A549 (cell line): ENCODE measurements around the gene KCNH6.

Experiments
- BHLHE40 ChIP-seq: IDR thresholded peaks from 2 replicates; pipeline ENCODE4 v1.6.1; 2012; ENCODE audit warnings: low read depth, low read length, inconsistent platforms
- KDM1A ChIP-seq: fragments of 200-600 bp; sonication (generic); IDR thresholded peaks from 2 replicates; pipeline ENCODE4 v1.6.1; 2016; ENCODE audit warnings: low read depth, mild to moderate bottlenecking
- PHF8 ChIP-seq: fragments of 200-600 bp; sonication (generic); IDR thresholded peaks from 2 replicates; pipeline ENCODE4 v1.6.1; 2016; ENCODE audit warnings: low read depth, mild to moderate bottlenecking, antibody characterized with exemption, moderate library complexity, borderline replicate concordance
- POLR2A ChIP-seq: IDR thresholded peaks from 2 replicates; pipeline ENCODE4 v1.6.1; 2012; ENCODE audit warnings: mild to moderate bottlenecking, low read length
- POLR2AphosphoS2 ChIP-seq: conservative IDR thresholded peaks from 2 replicates; pipeline ENCODE4 v1.6.1; 2012; ENCODE audit warnings: low read length, improper control_type of control experiment, inconsistent platforms
- RAD21 ChIP-seq, 2 experiments: fragments of >200 bp in 1 of 2; sonication (Bioruptor Twin) in 1 of 2; formaldehyde crosslinking in 1 of 2; IDR thresholded peaks in 1 of 2; conservative IDR thresholded peaks in 1 of 2; 2 replicates in 1 of 2; 3 replicates in 1 of 2; pipeline ENCODE4 v1.6.1; 2012 to 2018; ENCODE audit warnings: inconsistent platforms in 1 of 2
- RCOR1 ChIP-seq: fragments of 150-350 bp; IDR thresholded peaks from 2 replicates; pipeline ENCODE4 v1.6.1; 2014; ENCODE audit warnings: antibody characterized with exemption, low read length, low read depth
- SMC3 ChIP-seq: fragments of >200 bp; sonication (Bioruptor Twin); formaldehyde crosslinking; IDR thresholded peaks from 3 replicates; pipeline ENCODE4 v1.6.1; 2018; ENCODE audit warnings: inconsistent platforms
- SREBF2 ChIP-seq: fragments of 450-650 bp; IDR thresholded peaks from 2 replicates; pipeline ENCODE4 v1.6.1; 2014; ENCODE audit warnings: mild to moderate bottlenecking, moderate library complexity
- TF ChIP-seq, protein P1 (sequence below): fragments of >200 bp; sonication (Bioruptor Twin); formaldehyde crosslinking; IDR thresholded peaks from 3 replicates; pipeline ENCODE4 v1.5.1; 2016
- TF ChIP-seq, protein P2 (sequence below): fragments of 450-650 bp; IDR thresholded peaks from 2 replicates; pipeline ENCODE4 v1.6.1; 2014; ENCODE audit warnings: antibody characterized with exemption
- TF ChIP-seq, protein P3 (sequence below): IDR thresholded peaks from 2 replicates; pipeline ENCODE4 v1.6.1; 2012

DNA sequence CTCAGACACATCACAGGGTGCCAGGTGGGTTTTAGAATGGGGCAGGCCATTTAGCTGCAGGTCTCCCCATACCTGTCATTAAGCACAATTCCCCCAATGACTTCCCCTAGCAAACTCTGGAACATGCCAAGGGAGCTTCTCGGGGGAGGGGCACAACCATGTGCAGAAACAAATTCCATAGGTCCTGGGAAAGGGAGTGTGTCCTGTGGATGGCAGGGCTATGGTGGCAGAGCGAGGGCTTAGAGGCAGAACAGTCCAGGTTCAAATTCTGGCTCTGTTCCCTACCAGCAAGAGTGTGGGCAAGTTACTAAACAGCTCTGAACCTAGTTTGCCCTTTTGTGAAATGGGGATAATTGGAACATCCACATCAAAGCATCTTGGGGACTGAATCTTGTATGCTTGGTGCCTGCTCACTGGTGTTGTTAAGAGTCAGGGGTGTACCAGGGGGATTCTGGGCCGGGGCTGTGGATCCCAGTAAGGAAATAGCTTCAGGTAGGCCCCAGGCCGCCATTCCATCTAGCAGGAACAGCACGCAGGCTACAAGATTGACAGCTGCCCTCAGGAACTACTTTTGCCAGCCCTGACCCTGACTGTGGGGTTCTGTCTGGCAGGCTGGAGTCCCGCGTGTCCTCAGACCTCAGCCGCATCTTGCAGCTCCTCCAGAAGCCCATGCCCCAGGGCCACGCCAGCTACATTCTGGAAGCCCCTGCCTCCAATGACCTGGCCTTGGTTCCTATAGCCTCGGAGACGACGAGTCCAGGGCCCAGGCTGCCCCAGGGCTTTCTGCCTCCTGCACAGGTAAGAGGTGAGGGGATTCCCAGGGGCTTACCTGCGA is 21.5 kb downstream of the KCNH6 start:
- TF ChIP-seq, protein P1, sequence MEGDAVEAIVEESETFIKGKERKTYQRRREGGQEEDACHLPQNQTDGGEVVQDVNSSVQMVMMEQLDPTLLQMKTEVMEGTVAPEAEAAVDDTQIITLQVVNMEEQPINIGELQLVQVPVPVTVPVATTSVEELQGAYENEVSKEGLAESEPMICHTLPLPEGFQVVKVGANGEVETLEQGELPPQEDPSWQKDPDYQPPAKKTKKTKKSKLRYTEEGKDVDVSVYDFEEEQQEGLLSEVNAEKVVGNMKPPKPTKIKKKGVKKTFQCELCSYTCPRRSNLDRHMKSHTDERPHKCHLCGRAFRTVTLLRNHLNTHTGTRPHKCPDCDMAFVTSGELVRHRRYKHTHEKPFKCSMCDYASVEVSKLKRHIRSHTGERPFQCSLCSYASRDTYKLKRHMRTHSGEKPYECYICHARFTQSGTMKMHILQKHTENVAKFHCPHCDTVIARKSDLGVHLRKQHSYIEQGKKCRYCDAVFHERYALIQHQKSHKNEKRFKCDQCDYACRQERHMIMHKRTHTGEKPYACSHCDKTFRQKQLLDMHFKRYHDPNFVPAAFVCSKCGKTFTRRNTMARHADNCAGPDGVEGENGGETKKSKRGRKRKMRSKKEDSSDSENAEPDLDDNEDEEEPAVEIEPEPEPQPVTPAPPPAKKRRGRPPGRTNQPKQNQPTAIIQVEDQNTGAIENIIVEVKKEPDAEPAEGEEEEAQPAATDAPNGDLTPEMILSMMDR: no peak
- TF ChIP-seq POLR2AphosphoS2 (no peak), POLR2A (no peak), PHF8 (no peak), KDM1A (no peak), BHLHE40 (no peak), SMC3 (no peak), RCOR1 (no peak), SREBF2 (no peak), RAD21 (conservative IDR thresholded peaks at IDR 0.05 in 1 of 2, IDR thresholded peaks at IDR 0.05 in 1 of 2) (no peak)
- TF ChIP-seq, protein P2, sequence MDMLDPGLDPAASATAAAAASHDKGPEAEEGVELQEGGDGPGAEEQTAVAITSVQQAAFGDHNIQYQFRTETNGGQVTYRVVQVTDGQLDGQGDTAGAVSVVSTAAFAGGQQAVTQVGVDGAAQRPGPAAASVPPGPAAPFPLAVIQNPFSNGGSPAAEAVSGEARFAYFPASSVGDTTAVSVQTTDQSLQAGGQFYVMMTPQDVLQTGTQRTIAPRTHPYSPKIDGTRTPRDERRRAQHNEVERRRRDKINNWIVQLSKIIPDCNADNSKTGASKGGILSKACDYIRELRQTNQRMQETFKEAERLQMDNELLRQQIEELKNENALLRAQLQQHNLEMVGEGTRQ: no peak
- TF ChIP-seq, protein P3, sequence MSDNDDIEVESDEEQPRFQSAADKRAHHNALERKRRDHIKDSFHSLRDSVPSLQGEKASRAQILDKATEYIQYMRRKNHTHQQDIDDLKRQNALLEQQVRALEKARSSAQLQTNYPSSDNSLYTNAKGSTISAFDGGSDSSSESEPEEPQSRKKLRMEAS: no peak
